HUDEP-2 (cell line): Measurements from ENCODE around the gene MRPL4.

ENCODE experiments used
- DNase-seq, 76 experiments: peaks; one replicate each; lab custom pipeline; 2025; ENCODE audit not compliant: unreplicated experiment in 76 of 76; lab: John Stamatoyannopoulos, UW

Gene MRPL4

GRCh38 chr19:10305139-10305806 lies 53.3 kb downstream of the MRPL4 start:
- DNase-seq = no peak

GRCh38 chr19:10306327-10306726 lies 54.3 kb downstream of the MRPL4 start:
- DNase-seq = no peak

GRCh38 chr19:10309423-10309822 lies 57.4 kb downstream of the MRPL4 start, which contains the start of gene ZGLP1:
TSS of gene ZGLP1 (minus strand) at chr19:10309815.
- DNase-seq = no peak
